Prostate gland (tissue), 2 donors: ENCODE results near the gene CAPSL. TPM values are rescaled to one million over a fixed set of nuclear protein-coding genes. Genes with fewer than 3 reads are reported as not detected.
"Not testable (repeated sequence)": the region's sequence is repeated elsewhere in the genome, so short reads cannot be mapped to it uniquely, and the experiment has no call there.

Experiments used
- DNase-seq: peaks from one replicate; pipeline ENCODE4 v3.0.0-alpha.2; 2019; ENCODE audit warnings: low spot score
- H3K27ac ChIP-seq, 2 donors: fragments of 200-600 bp; sonication (generic); 2 replicates each; pipeline ENCODE4 v1.5.1; 2017 to 2019
- H3K27me3 ChIP-seq: fragments of 200-600 bp; sonication (generic); replicated peaks from 2 replicates; pipeline ENCODE4 v1.5.1; 2019; ENCODE audit not compliant: insufficient read depth
- H3K36me3 ChIP-seq, 2 donors: fragments of 200-600 bp; sonication (generic); 1 replicate in 1 of 2; 2 replicates in 1 of 2; pipeline versions ENCODE4 v1.5.1 to v1.8.1; 2017 to 2019
- H3K4me1 ChIP-seq: fragments of 200-600 bp; sonication (generic); replicated peaks from 2 replicates; pipeline ENCODE4 v1.5.1; 2019
- H3K4me3 ChIP-seq, 2 donors: fragments of 200-600 bp; sonication (generic); 2 replicates each; pipeline ENCODE4 v1.5.1; 2017 to 2019
- H3K9me3 ChIP-seq: fragments of 200-600 bp; sonication (generic); 2 replicates; pipeline ENCODE4 v1.5.1; 2017
- POLR2A ChIP-seq: fragments of 450-650 bp; IDR thresholded peaks from one replicate; pipeline ENCODE4 v1.6.1; 2016; ENCODE audit warnings: antibody characterized with exemption, mild to moderate bottlenecking
- POLR2AphosphoS5 ChIP-seq: sonication (generic); formaldehyde crosslinking; IDR thresholded peaks from one replicate; pipeline ENCODE4 v1.6.1; 2017; ENCODE audit warnings: antibody characterized with exemption
- WGBS: methylation state at CpG from one replicate; pipeline ENCODE4 v1.1.5; 2018; 5-methylcytosine and 5-hydroxymethylcytosine counted together
- intact Hi-C: fragments of 100-400 bp; cut with DNase I; formaldehyde crosslinking; loops from one replicate; pipeline ENCODE4 v1.14.2; 2022
- total RNA-seq, 2 donors: library from RNA; depleted of rRNA; stranded (reverse); fragments of >200 nt; gene quantifications; one replicate each; pipeline ENCODE4 v1.1.0, GENCODE V29; 2016
- TF ChIP-seq, protein P1 (sequence below), 4 experiments: fragments of 200-600 bp in 2 of 4; fragments of 450-650 bp in 2 of 4; sonication (generic) in 2 of 4; IDR thresholded peaks; 1 replicate in 3 of 4; 2 replicates in 1 of 4; pipeline ENCODE4 v1.5.1; 2016 to 2019; ENCODE audit warnings: antibody characterized with exemption in 4 of 4, mild to moderate bottlenecking in 2 of 4, moderate library complexity in 2 of 4

Gene CAPSL
- total RNA-seq = not detected

DNA sequence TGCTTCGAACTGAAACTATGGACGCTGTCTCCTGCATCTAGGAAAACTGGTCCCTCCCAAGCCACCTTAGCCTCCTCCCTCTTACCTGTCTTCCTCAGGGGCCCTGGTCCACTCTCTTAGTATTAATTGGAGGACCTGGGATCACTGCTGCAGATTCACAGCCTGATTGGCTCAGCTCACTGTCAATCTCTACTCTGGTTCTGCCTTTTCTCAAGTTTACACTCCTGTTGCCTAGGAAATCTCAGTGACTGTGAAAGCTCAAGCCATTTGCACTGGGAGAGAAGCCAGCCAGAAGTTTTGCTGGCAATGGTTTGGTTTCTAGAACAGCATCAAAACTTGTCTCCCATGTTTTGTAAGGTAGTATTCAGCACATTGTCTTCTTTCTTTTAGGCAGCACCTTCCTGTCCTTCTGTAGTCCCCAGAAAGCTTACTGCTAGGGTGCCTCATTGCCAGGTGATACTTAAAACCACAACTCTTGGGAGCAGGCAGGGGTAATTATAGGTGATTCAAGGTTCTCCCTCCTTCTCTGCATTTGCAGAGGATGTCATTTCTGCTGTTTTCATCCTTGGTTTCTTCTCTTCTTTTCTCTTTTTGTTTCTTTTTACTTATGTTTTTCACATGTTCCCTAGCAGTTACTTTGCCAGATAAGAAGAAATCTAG is at the start of gene CAPSL:
TSS of gene CAPSL (minus strand) at position 55 of the 660 bp plus-strand sequence. CDS start 17,502 bp downstream, outside the sequence.
- Histone ChIP-seq H3K36me3 (no peaks in the 10 kb centered on the region), H3K27ac (no peak within 1 kb of the TSS), H3K4me1 (no peaks in the 10 kb centered on the region), H3K27me3 (no peaks in the 10 kb centered on the region), H3K4me3 (no peak within 1 kb of the TSS), H3K9me3 (no peaks in the 10 kb centered on the region)
- intact Hi-C loops = no loop called here
- peak; percentile 67 for DNase-seq
- TF ChIP-seq POLR2A = no peak
- TF ChIP-seq, protein P1, sequence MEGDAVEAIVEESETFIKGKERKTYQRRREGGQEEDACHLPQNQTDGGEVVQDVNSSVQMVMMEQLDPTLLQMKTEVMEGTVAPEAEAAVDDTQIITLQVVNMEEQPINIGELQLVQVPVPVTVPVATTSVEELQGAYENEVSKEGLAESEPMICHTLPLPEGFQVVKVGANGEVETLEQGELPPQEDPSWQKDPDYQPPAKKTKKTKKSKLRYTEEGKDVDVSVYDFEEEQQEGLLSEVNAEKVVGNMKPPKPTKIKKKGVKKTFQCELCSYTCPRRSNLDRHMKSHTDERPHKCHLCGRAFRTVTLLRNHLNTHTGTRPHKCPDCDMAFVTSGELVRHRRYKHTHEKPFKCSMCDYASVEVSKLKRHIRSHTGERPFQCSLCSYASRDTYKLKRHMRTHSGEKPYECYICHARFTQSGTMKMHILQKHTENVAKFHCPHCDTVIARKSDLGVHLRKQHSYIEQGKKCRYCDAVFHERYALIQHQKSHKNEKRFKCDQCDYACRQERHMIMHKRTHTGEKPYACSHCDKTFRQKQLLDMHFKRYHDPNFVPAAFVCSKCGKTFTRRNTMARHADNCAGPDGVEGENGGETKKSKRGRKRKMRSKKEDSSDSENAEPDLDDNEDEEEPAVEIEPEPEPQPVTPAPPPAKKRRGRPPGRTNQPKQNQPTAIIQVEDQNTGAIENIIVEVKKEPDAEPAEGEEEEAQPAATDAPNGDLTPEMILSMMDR (IDR thresholded peaks at IDR 0.05) = no peak
- TF ChIP-seq POLR2AphosphoS5 = peak; percentile 25
- WGBS = 27% methylated on average over 2 of the region's 2 CpGs

DNA sequence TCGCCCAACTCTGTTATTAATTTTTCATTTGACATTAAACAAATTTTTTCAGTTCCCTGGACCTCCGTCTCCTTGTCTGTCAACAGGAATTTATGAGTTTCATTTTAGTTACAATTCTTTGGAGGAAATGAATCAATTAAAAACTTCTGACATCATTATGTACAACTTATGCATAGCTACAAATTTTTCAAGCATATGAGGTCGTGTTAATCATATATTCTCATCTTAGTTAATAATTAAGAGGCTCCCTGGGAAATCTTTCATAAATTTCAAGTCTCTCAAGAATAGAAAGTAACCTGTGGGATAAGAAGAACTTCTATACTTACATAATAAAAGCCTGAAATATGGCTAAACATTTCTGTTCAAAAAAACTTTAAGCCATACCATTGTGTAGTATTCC is 49.4 kb upstream of the CAPSL start:
- Histone ChIP-seq H3K4me3 (no peak overlapping the region), H3K9me3 (no peaks in the 10 kb centered on the region), H3K4me1 (no peaks in the 10 kb centered on the region), H3K27me3 (peaks cover 3% of the 10 kb centered on the region), H3K36me3 (no peaks in the 10 kb centered on the region), H3K27ac (no peak overlapping the region)
- intact Hi-C loops = no loop called here
- WGBS = 65% methylated on average over 3 of the region's 3 CpGs
- TF ChIP-seq, protein P1 (IDR thresholded peaks at IDR 0.05) = no peak
- TF ChIP-seq POLR2AphosphoS5 (no peak), POLR2A (no peak)
- DNase-seq = no peak

DNA sequence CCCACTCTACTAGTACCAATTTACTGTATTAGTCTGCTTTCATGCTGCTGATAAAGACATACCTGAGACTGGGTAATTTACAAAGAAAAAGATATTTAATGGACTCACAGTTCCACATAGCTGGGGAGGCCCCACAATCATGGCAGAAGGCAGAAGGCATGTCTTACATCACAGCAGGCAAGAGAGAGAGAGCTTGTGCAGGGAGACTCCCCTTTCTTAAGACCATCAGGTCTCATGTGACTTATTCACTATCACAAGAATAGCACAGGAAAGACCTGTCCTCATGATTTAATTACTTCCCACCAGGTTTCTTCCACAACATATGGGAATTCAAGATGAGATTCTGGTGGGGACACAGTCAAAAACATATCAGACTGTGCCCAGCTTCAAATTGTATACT is 41.3 kb upstream of the CAPSL start:
- H3K36me3 ChIP-seq = no peaks in the 10 kb centered on the region

DNA sequence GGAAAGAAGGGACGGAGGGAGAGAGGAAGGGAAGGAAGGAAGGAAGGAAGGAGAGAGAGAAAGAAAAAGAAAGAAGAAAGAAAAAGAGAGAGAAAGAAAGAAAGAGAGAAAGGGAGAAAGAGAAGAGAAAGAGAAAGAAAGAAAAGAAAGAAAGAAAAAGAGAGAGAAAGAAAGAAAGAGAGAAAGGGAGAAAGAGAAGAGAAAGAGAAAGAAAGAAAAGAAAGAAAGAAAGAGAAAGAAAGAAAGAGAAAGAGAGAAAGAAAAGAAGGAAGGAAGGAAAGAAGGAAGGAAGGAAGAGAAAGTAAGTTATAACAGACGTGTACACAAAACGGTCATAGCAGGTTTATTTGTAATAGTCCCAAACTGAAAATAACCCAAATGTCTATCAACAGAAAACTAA is 38.4 kb upstream of the CAPSL start:
- WGBS = 56% methylated on average over 3 of the region's 3 CpGs
- H3K27me3 ChIP-seq, H3K36me3 ChIP-seq, H3K4me3 ChIP-seq, DNase-seq, H3K9me3 ChIP-seq, intact Hi-C loops, H3K4me1 ChIP-seq, H3K27ac ChIP-seq: not testable (repeated sequence)

More for the DNA sequence above, 41.3 kb upstream of the CAPSL start:
- no peak for DNase-seq
- TF ChIP-seq, protein P1 (IDR thresholded peaks at IDR 0.05) = no peak
- TF ChIP-seq POLR2A = no peak
- TF ChIP-seq POLR2AphosphoS5 = no peak
- H3K4me1 ChIP-seq = no peaks in the 10 kb centered on the region
- H3K27me3 ChIP-seq = no peaks in the 10 kb centered on the region
- H3K27ac ChIP-seq = no peak overlapping the region
- no peak overlapping the region for H3K4me3 ChIP-seq
- intact Hi-C loops = no loop called here
- H3K9me3 ChIP-seq = no peaks in the 10 kb centered on the region

DNA sequence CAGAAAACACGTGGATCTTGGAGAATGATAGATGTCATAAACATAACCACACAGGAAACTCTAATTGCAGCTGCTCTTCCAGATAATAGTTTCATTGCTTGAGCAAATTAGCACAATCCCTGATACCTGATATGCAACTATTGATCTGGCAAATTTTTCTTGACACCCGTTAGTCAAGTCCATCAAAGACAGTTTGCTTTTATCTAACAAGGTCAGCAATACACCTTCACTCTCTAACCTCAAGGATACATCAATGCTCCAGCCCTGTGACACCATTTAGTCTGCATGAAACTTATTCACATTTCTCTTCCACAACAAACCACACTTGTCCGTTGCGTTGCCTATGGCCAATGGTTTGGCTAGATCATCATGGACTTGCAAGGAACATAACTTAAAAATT is 36.1 kb upstream of the CAPSL start:
- TF ChIP-seq, protein P1 (IDR thresholded peaks at IDR 0.05) = no peak
- TF ChIP-seq POLR2AphosphoS5 (no peak), POLR2A (no peak)
- H3K27me3 ChIP-seq = no peaks in the 10 kb centered on the region
- no peak overlapping the region for H3K27ac ChIP-seq
- 74% methylated on average over 4 of the region's 4 CpGs for WGBS
- intact Hi-C loops = no loop called here
- no peaks in the 10 kb centered on the region for H3K4me1 ChIP-seq
- H3K4me3 ChIP-seq = no peak overlapping the region
- no peaks in the 10 kb centered on the region for H3K36me3 ChIP-seq
- H3K9me3 ChIP-seq = no peaks in the 10 kb centered on the region
- no peak for DNase-seq
